HEK293 (cell line): ENCODE data around the gene TTC27.

ENCODE experiments used
- SALL2 ChIP-seq: fragments of 450-650 bp; formaldehyde crosslinking; IDR thresholded peaks from 2 replicates; pipeline ENCODE4 v1.5.0; 2017; ENCODE audit warnings: missing biosample characterization, mild to moderate bottlenecking, missing genetic modification characterization, borderline replicate concordance
- ZBTB20 ChIP-seq: fragments of 450-650 bp; formaldehyde crosslinking; IDR thresholded peaks from 2 replicates; pipeline ENCODE4 v1.5.1; 2016; ENCODE audit warnings: missing biosample characterization, missing genetic modification characterization
- ZNF10 ChIP-seq: fragments of 450-650 bp; formaldehyde crosslinking; IDR thresholded peaks from 2 replicates; pipeline ENCODE4 v1.5.1; 2017; ENCODE audit warnings: missing biosample characterization, missing genetic modification characterization
- ZNF311 ChIP-seq: fragments of 450-650 bp; formaldehyde crosslinking; IDR thresholded peaks from 2 replicates; pipeline ENCODE4 v1.5.1; 2017; ENCODE audit warnings: missing biosample characterization, missing genetic modification characterization, borderline replicate concordance
- TF ChIP-seq, protein P1 (sequence below): fragments of 450-650 bp; formaldehyde crosslinking; IDR thresholded peaks from 2 replicates; pipeline ENCODE4 v1.5.1; 2016; ENCODE audit warnings: missing biosample characterization, missing genetic modification characterization
- TF ChIP-seq, protein P2 (sequence below): fragments of 450-650 bp; formaldehyde crosslinking; IDR thresholded peaks from 2 replicates; pipeline ENCODE4 v1.5.1; 2016; ENCODE audit warnings: missing biosample characterization, missing genetic modification characterization
- TF ChIP-seq, protein P3 (sequence below): fragments of 450-650 bp; formaldehyde crosslinking; IDR thresholded peaks from 2 replicates; pipeline ENCODE4 v1.5.1; 2016; ENCODE audit warnings: missing biosample characterization, missing genetic modification characterization

DNA sequence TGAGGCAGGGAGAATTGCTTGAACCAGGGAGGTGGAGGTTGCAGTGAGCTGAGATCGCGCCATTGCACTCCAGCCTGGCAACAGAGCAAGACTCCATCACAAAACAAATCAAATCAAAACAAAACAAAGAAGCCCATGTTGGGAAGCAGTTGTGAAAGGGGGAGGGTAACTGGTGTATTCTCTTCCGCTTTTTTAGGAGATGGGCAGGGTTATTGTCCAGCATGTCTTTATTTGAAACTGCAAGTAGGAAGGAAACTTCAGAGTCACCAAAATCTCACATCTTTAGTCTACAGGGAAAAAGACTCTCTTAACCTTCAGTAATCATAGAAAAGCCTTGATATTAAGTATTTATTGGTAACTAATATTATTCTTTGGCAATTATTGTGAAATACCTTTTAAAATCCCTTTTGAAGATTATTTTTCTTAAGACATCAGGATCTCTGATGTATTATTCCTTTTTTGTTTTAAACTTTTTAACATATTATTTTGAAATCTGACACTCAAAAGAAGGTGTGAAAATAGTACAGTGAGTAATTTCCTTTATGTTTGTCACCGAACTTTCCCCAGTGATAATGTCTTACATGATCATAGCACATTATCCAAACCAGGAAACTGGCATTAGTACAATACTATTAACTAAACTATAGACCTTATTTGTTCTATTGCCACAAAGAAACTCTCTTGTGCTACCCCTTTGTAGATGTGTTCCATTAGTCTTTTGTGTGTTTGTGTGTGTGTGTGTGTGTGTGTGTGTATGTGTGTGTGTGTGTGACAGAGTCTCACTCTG, 234.6 kb downstream of the TTC27 start:
- TF ChIP-seq, protein P1, sequence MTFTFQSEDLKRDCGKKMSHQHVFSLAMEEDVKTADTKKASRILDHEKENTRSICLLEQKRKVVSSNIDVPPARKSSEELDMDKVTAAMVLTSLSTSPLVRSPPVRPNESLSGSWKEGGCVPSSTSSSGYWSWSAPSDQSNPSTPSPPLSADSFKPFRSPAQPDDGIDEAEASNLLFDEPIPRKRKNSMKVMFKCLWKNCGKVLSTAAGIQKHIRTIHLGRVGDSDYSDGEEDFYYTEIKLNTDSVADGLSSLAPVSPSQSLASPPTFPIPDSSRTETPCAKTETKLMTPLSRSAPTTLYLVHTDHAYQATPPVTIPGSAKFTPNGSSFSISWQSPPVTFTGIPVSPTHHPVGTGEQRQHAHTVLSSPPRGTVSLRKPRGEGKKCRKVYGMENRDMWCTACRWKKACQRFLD (tag by site-specific recombination): no peak
- TF ChIP-seq ZNF311 (tag by site-specific recombination) (no peak), ZNF10 (no peak), ZBTB20 (tag by site-specific recombination) (no peak), SALL2 (no peak)
- TF ChIP-seq, protein P2, sequence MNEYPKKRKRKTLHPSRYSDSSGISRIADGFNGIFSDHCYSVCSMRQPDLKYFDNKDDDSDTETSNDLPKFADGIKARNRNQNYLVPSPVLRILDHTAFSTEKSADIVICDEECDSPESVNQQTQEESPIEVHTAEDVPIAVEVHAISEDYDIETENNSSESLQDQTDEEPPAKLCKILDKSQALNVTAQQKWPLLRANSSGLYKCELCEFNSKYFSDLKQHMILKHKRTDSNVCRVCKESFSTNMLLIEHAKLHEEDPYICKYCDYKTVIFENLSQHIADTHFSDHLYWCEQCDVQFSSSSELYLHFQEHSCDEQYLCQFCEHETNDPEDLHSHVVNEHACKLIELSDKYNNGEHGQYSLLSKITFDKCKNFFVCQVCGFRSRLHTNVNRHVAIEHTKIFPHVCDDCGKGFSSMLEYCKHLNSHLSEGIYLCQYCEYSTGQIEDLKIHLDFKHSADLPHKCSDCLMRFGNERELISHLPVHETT (tag by site-specific recombination): no peak
- TF ChIP-seq, protein P3, sequence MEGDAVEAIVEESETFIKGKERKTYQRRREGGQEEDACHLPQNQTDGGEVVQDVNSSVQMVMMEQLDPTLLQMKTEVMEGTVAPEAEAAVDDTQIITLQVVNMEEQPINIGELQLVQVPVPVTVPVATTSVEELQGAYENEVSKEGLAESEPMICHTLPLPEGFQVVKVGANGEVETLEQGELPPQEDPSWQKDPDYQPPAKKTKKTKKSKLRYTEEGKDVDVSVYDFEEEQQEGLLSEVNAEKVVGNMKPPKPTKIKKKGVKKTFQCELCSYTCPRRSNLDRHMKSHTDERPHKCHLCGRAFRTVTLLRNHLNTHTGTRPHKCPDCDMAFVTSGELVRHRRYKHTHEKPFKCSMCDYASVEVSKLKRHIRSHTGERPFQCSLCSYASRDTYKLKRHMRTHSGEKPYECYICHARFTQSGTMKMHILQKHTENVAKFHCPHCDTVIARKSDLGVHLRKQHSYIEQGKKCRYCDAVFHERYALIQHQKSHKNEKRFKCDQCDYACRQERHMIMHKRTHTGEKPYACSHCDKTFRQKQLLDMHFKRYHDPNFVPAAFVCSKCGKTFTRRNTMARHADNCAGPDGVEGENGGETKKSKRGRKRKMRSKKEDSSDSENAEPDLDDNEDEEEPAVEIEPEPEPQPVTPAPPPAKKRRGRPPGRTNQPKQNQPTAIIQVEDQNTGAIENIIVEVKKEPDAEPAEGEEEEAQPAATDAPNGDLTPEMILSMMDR: no peak
